Neural progenitor cell (in vitro differentiated cells): ENCODE data around the gene CBLN1. TPM values are rescaled to one million over a fixed set of nuclear protein-coding genes. Genes with fewer than 3 reads are reported as not detected.

Experiments
- DNase-seq: peaks from one replicate; pipeline ENCODE4 v3.0.0-alpha.2; 2016; ENCODE audit warnings: low spot score
- H2AFZ ChIP-seq: fragments of 200-600 bp; sonication (generic); replicated peaks from 2 replicates; pipeline ENCODE4 v1.6.1; 2016; ENCODE audit warnings: antibody characterized with exemption
- H3F3A ChIP-seq: fragments of 200-600 bp; sonication (generic); 2 replicates; pipeline ENCODE4 v1.6.1; 2016; ENCODE audit warnings: antibody characterized with exemption, low read depth
- H3K27ac ChIP-seq: fragments of 200-600 bp; sonication (generic); 2 replicates; pipeline ENCODE4 v1.5.1; 2016; ENCODE audit warnings: mild to moderate bottlenecking
- H3K27me3 ChIP-seq: fragments of 200-600 bp; sonication (generic); 2 replicates; pipeline ENCODE4 v1.6.1; 2016; ENCODE audit warnings: mild to moderate bottlenecking, moderate library complexity
- H3K36me3 ChIP-seq: fragments of 200-600 bp; sonication (generic); 2 replicates; pipeline ENCODE4 v1.5.1; 2016
- H3K4me1 ChIP-seq: fragments of 200-600 bp; sonication (generic); 2 replicates; pipeline ENCODE4 v1.6.1; 2016; ENCODE audit warnings: mixed run types
- H3K4me2 ChIP-seq: fragments of 200-600 bp; sonication (generic); 2 replicates; pipeline ENCODE4 v1.6.1; 2016
- H3K4me3 ChIP-seq: fragments of 200-600 bp; sonication (generic); 2 replicates; pipeline ENCODE4 v1.5.1; 2016
- H3K79me2 ChIP-seq: fragments of 200-600 bp; sonication (generic); 2 replicates; pipeline ENCODE4 v1.6.1; 2016; ENCODE audit warnings: low read depth
- H3K9ac ChIP-seq: fragments of 200-600 bp; sonication (generic); 2 replicates; pipeline ENCODE4 v1.6.1; 2016
- H3K9me3 ChIP-seq: fragments of 200-600 bp; sonication (generic); 2 replicates; pipeline ENCODE4 v1.5.1; 2016; ENCODE audit warnings: low read depth
- H4K20me1 ChIP-seq: fragments of 200-600 bp; sonication (generic); 2 replicates; pipeline ENCODE4 v1.6.1; 2016; ENCODE audit warnings: low read depth
- H3K27ac Mint-ChIP-seq: 3 replicates; pipeline ENCODE4 v1.8.0; 2021; ENCODE audit warnings: mixed read lengths
- H3K27me3 Mint-ChIP-seq: 2 replicates; pipeline ENCODE4 v1.8.0; 2022; ENCODE audit warnings: low read depth, mild to moderate bottlenecking, inconsistent platforms, moderate library complexity, mixed read lengths; ENCODE audit not compliant: insufficient read depth
- H3K36me3 Mint-ChIP-seq: 3 replicates; pipeline ENCODE4 v1.8.0; 2021; ENCODE audit warnings: mixed read lengths
- H3K4me1 Mint-ChIP-seq: 3 replicates; pipeline ENCODE4 v1.8.0; 2021; ENCODE audit warnings: mixed read lengths
- H3K4me3 Mint-ChIP-seq: 3 replicates; pipeline ENCODE4 v1.8.0; 2021; ENCODE audit warnings: mild to moderate bottlenecking, moderate library complexity, mixed read lengths
- H3K9me3 Mint-ChIP-seq: 3 replicates; pipeline ENCODE4 v1.8.0; 2020; ENCODE audit warnings: mixed read lengths
- EZH2 ChIP-seq: fragments of 200-600 bp; sonication (generic); IDR thresholded peaks from 2 replicates; pipeline ENCODE4 v1.6.1; 2017; ENCODE audit warnings: antibody characterized with exemption, mild to moderate bottlenecking, moderate library complexity
- EZH2phosphoT487 ChIP-seq: fragments of 200-600 bp; sonication (generic); IDR thresholded peaks from 2 replicates; pipeline ENCODE4 v1.6.1; 2017; ENCODE audit warnings: antibody characterized with exemption
- total RNA-seq: library from RNA; depleted of rRNA; stranded (reverse); fragments of >200 nt; gene quantifications from 2 replicates; pipeline ENCODE4 v1.2.3, GENCODE V29; 2015; ENCODE audit warnings: low replicate concordance
- TF ChIP-seq, protein P1 (sequence below): fragments of 200-600 bp; sonication (generic); IDR thresholded peaks from 2 replicates; pipeline ENCODE4 v1.5.1; 2017; ENCODE audit warnings: antibody characterized with exemption, mild to moderate bottlenecking

CBLN1 gene
- total RNA-seq, 1 donor from 2014 or later: 0.11 TPM

DNA sequence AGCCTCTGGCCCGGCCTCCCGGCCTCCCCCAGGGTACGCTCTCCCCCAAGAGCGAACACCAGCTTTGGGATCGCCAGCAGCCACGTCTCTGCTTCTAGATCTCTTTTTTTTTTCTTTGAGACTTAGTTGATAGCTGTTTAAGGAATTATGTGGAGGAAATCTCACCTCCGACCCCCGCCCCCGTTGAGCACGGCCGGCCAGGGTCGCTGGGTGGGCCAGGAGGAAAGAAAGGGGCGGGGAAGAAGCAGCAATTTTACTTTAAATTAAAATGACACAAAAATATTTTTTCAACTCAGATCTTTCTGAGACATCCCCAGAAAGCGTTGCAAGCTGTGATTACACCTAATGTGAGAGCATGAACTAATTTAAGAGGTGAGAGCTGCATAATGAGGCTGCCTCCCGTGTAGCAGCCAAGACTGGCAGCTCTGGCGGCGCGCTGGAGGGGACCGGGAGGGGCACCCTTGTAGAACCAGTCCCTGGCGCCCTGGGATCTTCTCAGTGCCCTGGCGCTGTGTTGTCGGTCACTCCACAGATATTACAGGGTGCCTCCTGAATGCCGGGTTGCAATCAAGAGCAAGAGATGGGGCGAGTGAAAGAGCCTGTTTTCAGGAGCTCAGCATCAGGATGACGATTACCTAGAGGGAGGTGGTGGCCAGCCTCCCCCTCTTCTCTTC lies 1.9 kb upstream of the CBLN1 start:
- no peak overlapping the region for H3K27ac Mint-ChIP-seq
- peak; percentile 29 for DNase-seq

DNA sequence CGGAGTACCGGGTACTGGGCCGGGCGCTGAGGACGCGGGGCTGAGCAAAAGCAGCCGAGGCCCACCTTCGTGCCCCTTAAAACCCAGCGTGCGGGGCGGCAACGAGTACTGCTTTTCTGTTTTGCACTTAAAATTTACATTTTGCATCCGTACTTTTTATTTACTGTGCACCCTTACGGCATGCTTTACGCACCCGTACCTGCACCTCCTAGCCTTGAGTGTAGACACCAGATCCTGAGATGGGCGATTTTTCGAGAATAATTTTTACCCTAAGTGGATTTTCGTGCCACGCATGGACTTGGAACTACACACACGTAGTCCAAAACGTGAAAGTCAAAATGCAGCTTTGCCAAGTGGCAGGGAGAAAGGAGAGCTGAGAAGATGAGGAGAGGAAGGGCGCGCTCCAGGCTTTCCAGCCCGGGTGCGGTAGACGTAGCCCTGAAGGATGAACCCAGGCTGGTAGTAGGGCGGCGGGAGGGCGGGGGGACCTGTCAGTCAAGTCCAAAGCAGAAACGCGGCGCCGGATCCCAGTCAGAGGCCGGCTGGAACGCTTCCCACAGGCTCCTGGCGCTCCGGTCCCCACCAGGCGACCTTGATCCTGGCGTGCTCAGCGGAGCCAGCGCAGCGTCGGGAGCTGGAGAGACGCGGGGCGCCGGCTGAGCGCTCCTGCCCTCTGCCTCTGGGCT lies 1.2 kb upstream of the CBLN1 start:
- Mint-ChIP-seq H3K27me3 (peaks cover 57% of the 10 kb centered on the region), H3K4me1 (peaks cover 31% of the 10 kb centered on the region), H3K9me3 (no peaks in the 10 kb centered on the region), H3K27ac (no peak overlapping the region), H3K4me3 (peak overlapping the region; percentile 84), H3K36me3 (peaks cover 2% of the 10 kb centered on the region)
- Histone ChIP-seq H3K79me2 (no peaks in the 10 kb centered on the region), H3K4me3 (peak overlapping the region; percentile 65), H3K27me3 (peaks cover 94% of the 10 kb centered on the region), H3K4me1 (peaks cover 39% of the 10 kb centered on the region), H3K9ac (no peak overlapping the region), H3K27ac (no peak overlapping the region), H2AFZ (no peak overlapping the region), H4K20me1 (peaks cover 53% of the 10 kb centered on the region), H3F3A (peaks cover 36% of the 10 kb centered on the region), H3K36me3 (no peaks in the 10 kb centered on the region), H3K9me3 (no peaks in the 10 kb centered on the region), H3K4me2 (peak overlapping the region; percentile 89)
- TF ChIP-seq, protein P1, sequence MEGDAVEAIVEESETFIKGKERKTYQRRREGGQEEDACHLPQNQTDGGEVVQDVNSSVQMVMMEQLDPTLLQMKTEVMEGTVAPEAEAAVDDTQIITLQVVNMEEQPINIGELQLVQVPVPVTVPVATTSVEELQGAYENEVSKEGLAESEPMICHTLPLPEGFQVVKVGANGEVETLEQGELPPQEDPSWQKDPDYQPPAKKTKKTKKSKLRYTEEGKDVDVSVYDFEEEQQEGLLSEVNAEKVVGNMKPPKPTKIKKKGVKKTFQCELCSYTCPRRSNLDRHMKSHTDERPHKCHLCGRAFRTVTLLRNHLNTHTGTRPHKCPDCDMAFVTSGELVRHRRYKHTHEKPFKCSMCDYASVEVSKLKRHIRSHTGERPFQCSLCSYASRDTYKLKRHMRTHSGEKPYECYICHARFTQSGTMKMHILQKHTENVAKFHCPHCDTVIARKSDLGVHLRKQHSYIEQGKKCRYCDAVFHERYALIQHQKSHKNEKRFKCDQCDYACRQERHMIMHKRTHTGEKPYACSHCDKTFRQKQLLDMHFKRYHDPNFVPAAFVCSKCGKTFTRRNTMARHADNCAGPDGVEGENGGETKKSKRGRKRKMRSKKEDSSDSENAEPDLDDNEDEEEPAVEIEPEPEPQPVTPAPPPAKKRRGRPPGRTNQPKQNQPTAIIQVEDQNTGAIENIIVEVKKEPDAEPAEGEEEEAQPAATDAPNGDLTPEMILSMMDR: no peak
- TF ChIP-seq EZH2: peak; percentile 94
- TF ChIP-seq EZH2phosphoT487: peak; percentile 97
- DNase-seq: peak; percentile 49

More for the DNA sequence above, 1.9 kb upstream of the CBLN1 start:
- Histone ChIP-seq H3K27me3 (peaks cover 93% of the 10 kb centered on the region), H4K20me1 (peaks cover 46% of the 10 kb centered on the region), H3K9ac (no peak overlapping the region), H3K9me3 (no peaks in the 10 kb centered on the region), H3K79me2 (no peaks in the 10 kb centered on the region), H3K27ac (no peak overlapping the region), H3K36me3 (no peaks in the 10 kb centered on the region), H3K4me3 (peak overlapping the region; percentile 4), H3K4me2 (peak overlapping the region; percentile 89), H3K4me1 (peaks cover 32% of the 10 kb centered on the region), H2AFZ (no peak overlapping the region), H3F3A (peaks cover 36% of the 10 kb centered on the region)
- H3K27me3 Mint-ChIP-seq: peaks cover 50% of the 10 kb centered on the region
- H3K4me3 Mint-ChIP-seq: peak overlapping the region; percentile 74
- peaks cover 27% of the 10 kb centered on the region for H3K4me1 Mint-ChIP-seq
- TF ChIP-seq, protein P1: no peak
- TF ChIP-seq EZH2 (peak; percentile 82), EZH2phosphoT487 (peak; percentile 83)
- no peaks in the 10 kb centered on the region for H3K9me3 Mint-ChIP-seq
- peaks cover under 1% of the 10 kb centered on the region for H3K36me3 Mint-ChIP-seq

DNA sequence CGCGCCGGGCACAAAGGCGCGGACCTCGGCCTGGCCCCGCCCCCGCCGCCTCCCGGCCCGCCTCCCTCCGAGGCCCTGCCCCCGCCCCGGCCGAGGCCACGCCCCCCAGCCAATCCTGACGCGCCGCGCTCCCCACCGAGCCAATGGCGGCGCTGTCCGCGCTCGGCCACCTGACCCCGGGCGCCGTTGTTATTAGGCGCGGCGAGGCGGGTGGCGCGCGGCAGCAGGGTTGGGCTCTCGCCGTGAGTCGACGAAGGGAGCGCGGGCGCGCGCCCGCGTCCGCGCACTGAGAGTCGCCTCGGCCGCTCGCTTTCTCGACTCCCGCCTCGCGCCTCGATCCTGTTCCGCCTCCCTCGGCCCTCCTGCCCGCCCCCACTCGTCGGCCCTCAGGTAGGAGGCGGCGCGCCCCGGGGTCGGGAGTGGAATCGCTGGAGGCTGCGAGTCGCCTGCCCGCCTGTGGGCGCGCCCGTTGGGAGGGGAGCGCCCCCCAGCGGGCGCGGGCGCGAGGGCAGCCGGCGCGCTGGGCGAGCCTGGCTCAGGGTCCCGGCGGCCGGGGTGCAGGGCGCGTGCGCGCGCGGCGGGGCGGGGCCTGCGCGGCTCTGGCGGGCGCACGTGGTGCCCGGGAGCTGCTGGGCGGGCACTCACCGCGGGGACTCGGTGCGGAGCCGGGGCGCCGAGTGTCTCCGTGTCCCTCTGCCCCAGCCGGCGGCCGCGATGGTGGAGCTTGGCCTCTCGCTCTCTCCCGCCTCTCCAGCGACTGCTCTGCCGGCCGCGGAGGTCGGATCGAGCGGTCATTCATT lies 405 bp upstream of the CBLN1 start:
- Histone ChIP-seq H3K79me2 (no peaks in the 10 kb centered on the region), H3K36me3 (no peaks in the 10 kb centered on the region), H3K27me3 (peaks cover 94% of the 10 kb centered on the region), H3K4me2 (peak overlapping the region; percentile 89), H3K27ac (no peak overlapping the region), H3K9me3 (no peaks in the 10 kb centered on the region), H3K4me1 (peaks cover 47% of the 10 kb centered on the region), H2AFZ (no peak overlapping the region), H3K4me3 (peak overlapping the region; percentile 65), H4K20me1 (peaks cover 61% of the 10 kb centered on the region), H3F3A (peaks cover 41% of the 10 kb centered on the region), H3K9ac (no peak overlapping the region)
- peak; percentile 99 for DNase-seq
- no peak overlapping the region for H3K27ac Mint-ChIP-seq
- H3K4me1 Mint-ChIP-seq: peaks cover 32% of the 10 kb centered on the region
- peaks cover 2% of the 10 kb centered on the region for H3K9me3 Mint-ChIP-seq
- peaks cover 2% of the 10 kb centered on the region for H3K36me3 Mint-ChIP-seq
- peak overlapping the region; percentile 84 for H3K4me3 Mint-ChIP-seq
- H3K27me3 Mint-ChIP-seq: peaks cover 65% of the 10 kb centered on the region
- TF ChIP-seq EZH2phosphoT487: no peak
- TF ChIP-seq, protein P1: peak; percentile 67
- no peak for TF ChIP-seq EZH2
